K562 (cell line): ENCODE results near the gene DOK4. TPM values are rescaled to one million over a fixed set of nuclear protein-coding genes. Genes with fewer than 3 reads are reported as not detected.

Source experiments
- ATAC-seq: fragments of 200-7000 bp; cut with Tn5 transposase; 3 replicates; pipeline ENCODE4 v1.9.1; 2020; ENCODE audit warnings: moderate library complexity
- BruUV-seq: library from RNA; stranded (reverse); fragments of 400-500 nt; replicated peaks from 2 replicates; lab custom pipeline; 2021; lab: Mats Ljungman, UMichigan
- CTCF ChIA-PET: fragments of 300-600 bp; formaldehyde crosslinking; extraction: SDS; loops from one replicate; lab custom pipeline; 2021; ENCODE audit warnings: low intra/inter-chr PET ratio; lab: Yijun Ruan, JAX
- POLR2A ChIA-PET: fragments of 300-600, 350-650 bp; sonication (Branson Sonifier 250); formaldehyde crosslinking; extraction: SDS; loops from one replicate; lab custom pipeline; 2021; ENCODE audit warnings: antibody characterized with exemption, inconsistent platforms; lab: Yijun Ruan, JAX
- DNase-seq, 4 experiments: peaks; one replicate each; pipeline versions ENCODE4 v3.0.0 to v3.0.0-alpha.2; 2011 to 2018; ENCODE audit warnings: low spot score in 3 of 4, mixed read lengths in 3 of 4; ENCODE audit errors: extremely low read depth in 1 of 4
- FAIRE-seq: peaks from 2 replicates; lab custom pipeline; 2011; peaks lifted over from hg19 to GRCh38; lab: Jason Lieb, UNC
- H2AFZ ChIP-seq: 2 replicates; pipeline ENCODE4 v1.6.0; 2011; ENCODE audit warnings: low read depth, low read length, control low read depth, inconsistent platforms
- H3K27ac ChIP-seq: fragments of 200-600 bp; 3 replicates; pipeline ENCODE4 v1.8.0; 2011; ENCODE audit warnings: low read depth, mild to moderate bottlenecking, control low read depth, inconsistent platforms, low read length, moderate library complexity, mixed read lengths; ENCODE audit errors: extremely low read depth
- H3K27me3 ChIP-seq, 2 experiments: fragments of 300-600 bp in 1 of 2; 2 replicates in 1 of 2; 3 replicates in 1 of 2; pipeline versions ENCODE4 v1.6.0 to v1.8.0; 2011; ENCODE audit warnings: inconsistent platforms in 2 of 2, low read length in 2 of 2, mild to moderate bottlenecking in 1 of 2, mixed read lengths in 1 of 2, moderate library complexity in 1 of 2; ENCODE audit not compliant: control insufficient read depth in 2 of 2, insufficient read depth in 2 of 2
- H3K36me3 ChIP-seq: fragments of 300-600 bp; 3 replicates; pipeline ENCODE4 v1.8.0; 2011; ENCODE audit warnings: mild to moderate bottlenecking, low read length, inconsistent platforms; ENCODE audit not compliant: control insufficient read depth, insufficient read depth
- H3K4me1 ChIP-seq, 2 experiments: fragments of 200-600 bp in 1 of 2; replicated peaks in 1 of 2; 2 replicates in 1 of 2; 3 replicates in 1 of 2; pipeline versions ENCODE4 v1.5.1 to v1.8.0; 2011; ENCODE audit warnings: inconsistent platforms in 2 of 2, low read length in 2 of 2, mild to moderate bottlenecking in 1 of 2, mixed read lengths in 1 of 2, moderate library complexity in 1 of 2; ENCODE audit not compliant: control insufficient read depth in 2 of 2, insufficient read depth in 2 of 2
- H3K4me2 ChIP-seq: 2 replicates; pipeline ENCODE4 v1.6.1; 2011; ENCODE audit warnings: low read length, control low read depth, inconsistent platforms, mixed read lengths; ENCODE audit not compliant: insufficient read depth
- H3K4me3 ChIP-seq: fragments of 200-600 bp; sonication (generic), shearing (Covaris generic); 2 replicates; pipeline ENCODE4 v1.5.1; 2016; ENCODE audit warnings: control low read depth, inconsistent platforms
- H3K79me2 ChIP-seq: fragments of 200-600 bp; 3 replicates; pipeline ENCODE4 v1.8.0; 2011; ENCODE audit warnings: low read length, inconsistent platforms; ENCODE audit not compliant: control insufficient read depth, insufficient read depth
- H3K9ac ChIP-seq, 2 experiments: 2 replicates each; pipeline versions ENCODE4 v1.6.0 to v1.6.1; 2011; ENCODE audit warnings: low read depth in 2 of 2, low read length in 2 of 2, control low read depth in 1 of 2, inconsistent platforms in 1 of 2, mild to moderate bottlenecking in 1 of 2, mixed read lengths in 1 of 2; ENCODE audit not compliant: insufficient read depth in 1 of 2
- H3K9me1 ChIP-seq: one replicate; pipeline ENCODE4 v1.6.0; 2011; ENCODE audit warnings: inconsistent platforms, mild to moderate bottlenecking, low read length, moderate library complexity; ENCODE audit not compliant: control insufficient read depth, insufficient read depth
- H3K9me3 ChIP-seq: replicated peaks from 2 replicates; pipeline ENCODE4 v1.5.1; 2011; ENCODE audit warnings: low read depth, low read length, inconsistent platforms; ENCODE audit not compliant: control insufficient read depth, insufficient read depth
- H4K20me1 ChIP-seq: replicated peaks from 2 replicates; pipeline ENCODE4 v1.6.1; 2011; ENCODE audit warnings: low read length, inconsistent platforms, mixed read lengths; ENCODE audit not compliant: control insufficient read depth, insufficient read depth
- LEF1 ChIP-seq: fragments of 450-650 bp; IDR thresholded peaks from 2 replicates; pipeline ENCODE4 v1.6.1; 2016; ENCODE audit warnings: mild to moderate bottlenecking
- RREB1 ChIP-seq: fragments of 250-450 bp; sonication (Bioruptor Pico); IDR thresholded peaks from 2 replicates; pipeline ENCODE4 v1.4.0; 2020
- WGBS: fragments of 100-300 bp; shearing (Covaris generic); methylation state at CpG from one replicate; pipeline ENCODE4 v1.1.6; 2016; ENCODE audit warnings: low coverage, mixed read lengths; ENCODE audit not compliant: insufficient coverage; ENCODE audit errors: missing lambda C conversion rate; 5-methylcytosine and 5-hydroxymethylcytosine counted together
- in situ Hi-C: fragments of 300-500 bp; cut with MboI; formaldehyde crosslinking; loops from 4 replicates; pipeline ENCODE4 v1.15.0; 2018; ENCODE audit warnings: inconsistent platforms, mixed read lengths
- intact Hi-C: fragments of 100-400 bp; cut with micrococcal nuclease; formaldehyde crosslinking; loops from 2 replicates; pipeline ENCODE4 v1.14.2; 2022
- polyA plus RNA-seq, 8 experiments: library from polyadenylated mRNA; depleted of rRNA in 4 of 8; stranded (reverse) in 5 of 8; unstranded in 3 of 8; fragments of >200 nt; fragmentation: Nextera tagmentation in 2 of 8; fragmentation: Illumina TruSeq in 1 of 8; extraction: Ambion mirVana in 2 of 8; extraction: Trizol in 1 of 8; gene quantifications; 2 replicates each; pipeline versions ENCODE4 v1.2.1 to v1.2.3, GENCODE V29; 2011 to 2014; ENCODE audit warnings: inconsistent platforms in 1 of 8, missing spikeins in 1 of 8
- total RNA-seq, 7 experiments: library from RNA; depleted of rRNA in 6 of 7; stranded (reverse); fragments of >200 nt in 6 of 7; fragmentation: Illumina TruSeq in 2 of 7; extraction: Trizol in 2 of 7; gene quantifications; 2 replicates each; pipeline versions ENCODE4 v1.2.1 to v1.2.3, GENCODE V29; 2011 to 2021; ENCODE audit warnings: low replicate concordance in 1 of 7

DOK4 gene
- total and polyA plus RNA-seq, 9 of the 15 experiments (the other 6 are each of a cell fraction or from before 2014, with no cell fraction given), result 0.10 to 14.4 (median 8.3) TPM

DNA sequence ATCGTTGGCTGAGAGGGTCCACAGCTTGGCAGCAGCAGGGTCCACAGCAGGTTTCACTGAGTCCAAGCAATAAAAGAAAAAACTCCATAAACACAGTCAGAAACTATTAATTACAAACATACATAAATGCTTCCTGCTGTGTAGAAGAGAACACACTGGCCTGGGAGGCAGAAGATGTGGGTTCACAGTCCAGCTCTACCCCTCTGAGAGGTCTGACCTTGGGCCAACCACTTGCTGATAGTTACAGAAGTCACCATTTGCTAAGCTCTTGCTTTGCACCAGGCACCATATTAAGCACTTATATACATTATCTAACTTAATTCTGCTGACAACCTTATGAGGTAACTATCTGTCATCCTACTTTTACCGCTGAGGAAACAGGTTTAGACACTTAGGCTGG is 53.8 kb downstream of the DOK4 start:
- Histone ChIP-seq H3K9ac (no peak overlapping the region), H3K9me3 (no peaks in the 10 kb centered on the region), H3K4me2 (no peak overlapping the region), H3K9me1 (no peaks in the 10 kb centered on the region), H3K27ac (no peak overlapping the region), H3K36me3 (peaks cover 93% of the 10 kb centered on the region), H3K4me3 (no peak overlapping the region), H2AFZ (no peak overlapping the region), H3K27me3 (no peaks in the 10 kb centered on the region), H3K4me1 (no peaks in the 10 kb centered on the region), H3K79me2 (no peaks in the 10 kb centered on the region), H4K20me1 (no peaks in the 10 kb centered on the region)
- in situ Hi-C loops, result no loop called here
- CTCF ChIA-PET, result no interaction called here
- ATAC-seq, result no peak
- TF ChIP-seq RREB1 (CRISPR knock-in tag) (no peak), LEF1 (no peak)
- no peak for FAIRE-seq
- POLR2A ChIA-PET, result interaction anchor here (0.5 to 2.5 kb wide), 4 partner anchors 9 to 571 kb away, joined by 3 to 8 read pairs (median 6); no protein-coding TSS in a partner anchor
- DNase-seq, result no peak
- intact Hi-C loops, result no loop called here
- BruUV-seq, result no TSS peak
- WGBS, result 93% methylated on average over 2 of the region's 2 CpGs
